Activated CD8-positive, alpha-beta T cell treated with anti-CD3 and anti-CD28 coated beads for 36 hours (primary cell): Measurements from ENCODE around the gene PMCH. TPM values are rescaled to one million over a fixed set of nuclear protein-coding genes. Genes with fewer than 3 reads are reported as not detected.

Experiments used
- total RNA-seq, 2 experiments: library from RNA; stranded (reverse); gene quantifications; one replicate each; pipeline ENCODE4 v1.2.3, GENCODE V29; 2021

The PMCH gene
- total RNA-seq, 2 experiments from 2014 or later = not detected

Other genes starting within 250 kb of the PMCH start
- 10 to 100 TPM; 30.7 to 32.3 TPM for gene WASHC3, start 135.8 kb downstream of the PMCH start, total RNA-seq
- gene NUP37, start 77.7 kb downstream of the PMCH start, total RNA-seq = 100 to 1,000 TPM in 1 of 2 experiments, 10 to 100 TPM in 1; 99.1 to 104 TPM
- gene PARPBP, start 77.7 kb downstream of the PMCH start, total RNA-seq = 10 to 100 TPM; 26.1 to 26.2 TPM